Measurements from ENCODE around the gene ARFRP1. TPM values are rescaled to one million over a fixed set of nuclear protein-coding genes. Genes with fewer than 3 reads are reported as not detected.

The ARFRP1 gene
- total and polyA plus RNA-seq, 2 experiments from 2014 or later = 16.7 to 24.6 TPM

- DNase-seq (ENCODE audit: low spot score) = no peak
- H3F3A ChIP-seq (replicated peaks; ENCODE audit: low read depth) = peaks cover 8% of the 10 kb centered on the region
- no peak overlapping the region for H3K4me3 Mint-ChIP-seq
- no peak for ATAC-seq
- no peak overlapping the region for H3K27ac ChIP-seq (ENCODE audit: low read depth)
- no peaks in the 10 kb centered on the region; the same call in 1 of the 3 replicates for H3K9me3 Mint-ChIP-seq
- peaks cover 5% of the 10 kb centered on the region; the same call in 2 of the 3 replicates for H3K36me3 Mint-ChIP-seq (ENCODE audit: low read depth)
- H3K27me3 Mint-ChIP-seq (ENCODE audit: insufficient read depth, low read depth, poor library complexity) = peaks cover 5% of the 10 kb centered on the region
- H3K4me1 ChIP-seq (ENCODE audit: insufficient read depth) = peaks cover 4% of the 10 kb centered on the region; the same call in 1 of the 2 replicates
- H2AFZ ChIP-seq = no peak overlapping the region
- no peak overlapping the region for H3K4me3 ChIP-seq
- H3K4me2 ChIP-seq = no peak overlapping the region
- H3K27me3 ChIP-seq (ENCODE audit: insufficient read depth) = no peaks in the 10 kb centered on the region
- no peaks in the 10 kb centered on the region for H3K79me2 ChIP-seq (replicated peaks; ENCODE audit: insufficient read depth)
- no peaks in the 10 kb centered on the region for H4K20me1 ChIP-seq (replicated peaks; ENCODE audit: insufficient read depth)
- H3K9me2 ChIP-seq (ENCODE audit: insufficient read depth) = no peaks in the 10 kb centered on the region
- TF ChIP-seq CREB1 (CRISPR knock-in tag; IDR thresholded peaks at IDR 0.05; ENCODE audit: low read depth) (no peak), CTCF (conservative IDR thresholded peaks at IDR 0.05; ENCODE audit: low read depth in 2 of 2) (no peak), ZNF331 (CRISPR knock-in tag; IDR thresholded peaks at IDR 0.05; ENCODE audit: low read depth) (no peak), POLR2AphosphoS5 (IDR thresholded peaks at IDR 0.05; ENCODE audit: low read depth) (no peak), ZNF462 (CRISPR knock-in tag; IDR thresholded peaks at IDR 0.05) (no peak), REST (IDR thresholded peaks at IDR 0.05; ENCODE audit: unreplicated experiment) (no peak), JUNB (IDR thresholded peaks at IDR 0.05; ENCODE audit: unreplicated experiment) (no peak), EZH2 (IDR thresholded peaks at IDR 0.05; ENCODE audit: low read depth, unreplicated experiment) (no peak), ETS1 (IDR thresholded peaks at IDR 0.05) (no peak), NANOG (IDR thresholded peaks at IDR 0.05; ENCODE audit: borderline replicate concordance) (no peak), ZNF114 (CRISPR knock-in tag; IDR thresholded peaks at IDR 0.05) (no peak), STAT1 (IDR thresholded peaks at IDR 0.05; ENCODE audit: unreplicated experiment) (no peak), EZH2phosphoT487 (IDR thresholded peaks at IDR 0.05; ENCODE audit: unreplicated experiment) (no peak)
- peaks cover 11% of the 10 kb centered on the region for H3K4me1 Mint-ChIP-seq
- no peak overlapping the region for H3K27ac Mint-ChIP-seq
- no peaks in the 10 kb centered on the region for H3K36me3 ChIP-seq (ENCODE audit: insufficient read depth)
These were observed 48.3 kb upstream of the ARFRP1 start for GRCh38 chr20:63755933-63756647.
